HepG2 (cell line): ENCODE results near the gene SYS1. TPM values are rescaled to one million over a fixed set of nuclear protein-coding genes. Genes with fewer than 3 reads are reported as not detected.

Experiments
- ATAC-seq: fragments of 200-7000 bp; cut with Tn5 transposase; 3 replicates; pipeline ENCODE4 v1.9.1; 2020; ENCODE audit warnings: mild to moderate bottlenecking, moderate library complexity
- BruUV-seq: library from RNA; stranded (reverse); fragments of 400-500 nt; replicated peaks from 2 replicates; lab custom pipeline; 2021; lab: Mats Ljungman, UMichigan
- CTCF ChIA-PET: fragments of 300-600 bp; formaldehyde crosslinking; extraction: SDS; loops from one replicate; lab custom pipeline; 2021; ENCODE audit warnings: low total read pairs, inconsistent platforms, low intra/inter-chr PET ratio; lab: Yijun Ruan, JAX
- POLR2A ChIA-PET: fragments of 350-600 bp; sonication (Branson Sonifier 250); formaldehyde crosslinking; loops from one replicate; lab custom pipeline; 2020; ENCODE audit warnings: antibody characterized with exemption, inconsistent platforms; lab: Yijun Ruan, JAX
- DNase-seq: peaks from one replicate; pipeline ENCODE4 v3.0.0-alpha.2; 2015; ENCODE audit warnings: low spot score
- FAIRE-seq: peaks from 3 replicates; lab custom pipeline; 2011; peaks lifted over from hg19 to GRCh38; lab: Jason Lieb, UNC
- H2AFZ ChIP-seq: one replicate; pipeline ENCODE4 v1.6.1; 2011; ENCODE audit warnings: low read length, inconsistent platforms
- H3K27ac ChIP-seq: fragments of 300-600 bp; 3 replicates; pipeline ENCODE4 v1.8.0; 2011; ENCODE audit warnings: mixed run types, mild to moderate bottlenecking, mixed read lengths, low read length, inconsistent platforms; ENCODE audit not compliant: insufficient read depth; ENCODE audit errors: extremely low read length
- H3K27me3 ChIP-seq, 2 experiments: fragments of 200-600 bp in 1 of 2; 2 replicates in 1 of 2; 3 replicates in 1 of 2; pipeline versions ENCODE4 v1.6.0 to v1.8.0; 2011; ENCODE audit warnings: low read length in 2 of 2, mild to moderate bottlenecking in 2 of 2, moderate library complexity in 2 of 2, inconsistent platforms in 1 of 2; ENCODE audit not compliant: insufficient read depth in 2 of 2, control insufficient read depth in 1 of 2
- H3K36me3 ChIP-seq, 2 experiments: fragments of 200-600 bp in 1 of 2; replicated peaks in 1 of 2; 2 replicates in 1 of 2; 3 replicates in 1 of 2; pipeline versions ENCODE4 v1.5.1 to v1.8.0; 2011; ENCODE audit warnings: low read length in 2 of 2, inconsistent platforms in 1 of 2; ENCODE audit not compliant: insufficient read depth in 2 of 2, control insufficient read depth in 1 of 2
- H3K4me1 ChIP-seq: 2 replicates; pipeline ENCODE4 v1.5.1; 2012; ENCODE audit warnings: low read length, inconsistent platforms; ENCODE audit not compliant: insufficient read depth
- H3K4me2 ChIP-seq: 2 replicates; pipeline ENCODE4 v1.6.0; 2011; ENCODE audit warnings: low read depth, low read length, inconsistent platforms
- H3K4me3 ChIP-seq, 3 experiments: fragments of 200-600 bp in 1 of 3; sonication (generic), shearing (Covaris generic) in 1 of 3; replicated peaks in 1 of 3; 2 replicates each; pipeline ENCODE4 v1.5.1; 2011 to 2016; ENCODE audit warnings: low read length in 3 of 3, inconsistent platforms in 2 of 3, low read depth in 2 of 3, mild to moderate bottlenecking in 2 of 3, control low read depth in 1 of 3, mixed read lengths in 1 of 3; ENCODE audit not compliant: insufficient read depth in 1 of 3
- H3K79me2 ChIP-seq: one replicate; pipeline ENCODE4 v1.6.1; 2011; ENCODE audit warnings: low read length, inconsistent platforms; ENCODE audit not compliant: insufficient read depth
- H3K9ac ChIP-seq: 2 replicates; pipeline ENCODE4 v1.6.0; 2011; ENCODE audit warnings: mild to moderate bottlenecking, low read depth, low read length, inconsistent platforms; ENCODE audit not compliant: insufficient read depth
- H3K9me3 ChIP-seq: 2 replicates; pipeline ENCODE4 v1.5.1; 2012; ENCODE audit warnings: mild to moderate bottlenecking, low read length
- H4K20me1 ChIP-seq: 2 replicates; pipeline ENCODE4 v1.6.0; 2011; ENCODE audit warnings: inconsistent platforms, mild to moderate bottlenecking, low read length, moderate library complexity; ENCODE audit not compliant: insufficient read depth
- ZC3H4 ChIP-seq: sonication (generic); formaldehyde crosslinking; IDR thresholded peaks from 2 replicates; pipeline ENCODE4 v1.4.0; 2020; ENCODE audit warnings: missing genetic modification reagents, borderline replicate concordance
- ZNF614 ChIP-seq: IDR thresholded peaks from 2 replicates; pipeline ENCODE4 v1.6.1; 2018; ENCODE audit warnings: missing biosample characterization, missing genetic modification reagents, inconsistent platforms, borderline replicate concordance
- ZNF792 ChIP-seq: IDR thresholded peaks from 2 replicates; pipeline ENCODE4 v1.6.1; 2016
- WGBS: methylation state at CpG from one replicate; pipeline ENCODE4 v1.1.6; 2017; ENCODE audit warnings: low lambda C conversion rate; 5-methylcytosine and 5-hydroxymethylcytosine counted together
- in situ Hi-C: cut with HindIII; loops from 2 replicates; pipeline ENCODE4 v1.10.0; 2017; ENCODE audit warnings: low pct_unique_long_range_greater_than_20kb; ENCODE audit not compliant: extremely low pct_ligation_motif_present
- intact Hi-C: fragments of 100-400 bp; cut with micrococcal nuclease; formaldehyde crosslinking; loops from one replicate; pipeline ENCODE4 v1.10.0; 2022; ENCODE audit not compliant: unreplicated experiment
- polyA plus RNA-seq, 8 experiments: library from polyadenylated mRNA; depleted of rRNA in 3 of 8; stranded (reverse) in 7 of 8; unstranded in 1 of 8; fragments of >200 nt; fragmentation: Illumina TruSeq in 4 of 8; extraction: Trizol in 4 of 8; gene quantifications; 2 replicates each; pipeline versions ENCODE4 v1.2.1 to v1.2.3, GENCODE V29; 2011 to 2016; ENCODE audit warnings: low read depth in 4 of 8, missing spikeins in 1 of 8, mixed read lengths in 1 of 8; ENCODE audit not compliant: insufficient read depth in 1 of 8
- total RNA-seq, 5 experiments: library from RNA; depleted of rRNA; stranded (reverse); fragments of >200 nt; fragmentation: Illumina TruSeq; extraction: Trizol; gene quantifications; 2 replicates each; pipeline ENCODE4 v1.2.3, GENCODE V29; 2016; ENCODE audit warnings: low read depth in 1 of 5
- TF ChIP-seq, protein P1 (sequence below): sonication (generic); formaldehyde crosslinking; IDR thresholded peaks from 2 replicates; pipeline ENCODE4 v1.4.0; 2020; ENCODE audit warnings: missing genetic modification reagents
- TF ChIP-seq, protein P2 (sequence below): sonication (generic); formaldehyde crosslinking; IDR thresholded peaks from 2 replicates; pipeline ENCODE4 v1.4.0; 2020; ENCODE audit warnings: low read depth, missing genetic modification reagents
- TF ChIP-seq, protein P3 (sequence below): sonication (generic); formaldehyde crosslinking; IDR thresholded peaks from 2 replicates; pipeline ENCODE4 v1.5.0; 2020; ENCODE audit warnings: mild to moderate bottlenecking, missing genetic modification reagents, moderate library complexity

The SYS1 gene
- total and polyA plus RNA-seq, 2 of the 13 experiments (the other 11 are each of a cell fraction or from before 2014, with no cell fraction given) = 38.3 to 65.6 TPM

GRCh38 chr20:45391559-45391958 is 28.6 kb downstream of the SYS1 start:
- no peaks in the 10 kb centered on the region for H3K9me3 ChIP-seq
- H4K20me1 ChIP-seq = no peaks in the 10 kb centered on the region
- CTCF ChIA-PET = no interaction called here
- WGBS = 22% methylated on average over 2 of the region's 2 CpGs
- no peak overlapping the region for H2AFZ ChIP-seq
- no peak overlapping the region for H3K27ac ChIP-seq
- TF ChIP-seq ZNF792 (CRISPR knock-in tag) = no peak
- TF ChIP-seq, protein P1, sequence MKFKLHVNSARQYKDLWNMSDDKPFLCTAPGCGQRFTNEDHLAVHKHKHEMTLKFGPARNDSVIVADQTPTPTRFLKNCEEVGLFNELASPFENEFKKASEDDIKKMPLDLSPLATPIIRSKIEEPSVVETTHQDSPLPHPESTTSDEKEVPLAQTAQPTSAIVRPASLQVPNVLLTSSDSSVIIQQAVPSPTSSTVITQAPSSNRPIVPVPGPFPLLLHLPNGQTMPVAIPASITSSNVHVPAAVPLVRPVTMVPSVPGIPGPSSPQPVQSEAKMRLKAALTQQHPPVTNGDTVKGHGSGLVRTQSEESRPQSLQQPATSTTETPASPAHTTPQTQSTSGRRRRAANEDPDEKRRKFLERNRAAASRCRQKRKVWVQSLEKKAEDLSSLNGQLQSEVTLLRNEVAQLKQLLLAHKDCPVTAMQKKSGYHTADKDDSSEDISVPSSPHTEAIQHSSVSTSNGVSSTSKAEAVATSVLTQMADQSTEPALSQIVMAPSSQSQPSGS (CRISPR knock-in tag) = no peak
- POLR2A ChIA-PET = interaction anchor here (1.7 kb wide), 1 partner anchor 24 kb away, joined by 3 read pairs; the partner anchor contains the start of gene PIGT
- H3K4me3 ChIP-seq = no peak overlapping the region
- intact Hi-C loops = loop anchor here (5.0 kb wide), 1 partner anchor 46 kb away; no protein-coding TSS in a partner anchor
- BruUV-seq = no TSS peak
- H3K4me1 ChIP-seq = no peaks in the 10 kb centered on the region
- FAIRE-seq (no peak), DNase-seq (no peak), ATAC-seq (no peak)
- H3K9ac ChIP-seq = no peak overlapping the region
- no peaks in the 10 kb centered on the region for H3K79me2 ChIP-seq
- no peak overlapping the region for H3K4me2 ChIP-seq
- no peaks in the 10 kb centered on the region for H3K27me3 ChIP-seq
- in situ Hi-C loops = no loop called here
- no peaks in the 10 kb centered on the region for H3K36me3 ChIP-seq

DNA sequence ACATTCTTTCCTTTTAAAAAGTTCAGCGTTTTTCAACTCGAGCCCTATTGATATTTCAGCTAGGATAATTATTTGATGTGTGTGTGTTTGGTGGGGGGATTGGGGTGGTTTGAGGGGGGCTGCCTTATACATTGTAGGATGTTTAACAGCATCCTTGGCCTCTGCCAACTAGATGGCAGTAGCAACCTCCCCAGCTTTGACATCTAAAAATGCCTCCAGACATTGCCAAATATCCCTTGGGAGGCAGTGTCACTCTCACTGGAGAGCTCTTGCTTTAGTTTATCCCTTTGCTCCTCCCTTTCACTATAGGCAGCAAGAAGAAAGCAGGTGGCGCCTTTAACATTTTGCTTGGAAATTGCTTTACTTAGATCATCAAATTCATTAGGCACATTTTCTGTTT is 29.8 kb downstream of the SYS1 start:
- Histone ChIP-seq H4K20me1 (no peaks in the 10 kb centered on the region), H3K9ac (no peak overlapping the region), H3K27ac (no peak overlapping the region), H3K27me3 (no peaks in the 10 kb centered on the region), H3K4me1 (no peaks in the 10 kb centered on the region), H3K4me2 (no peak overlapping the region), H3K79me2 (no peaks in the 10 kb centered on the region), H3K9me3 (no peaks in the 10 kb centered on the region), H3K36me3 (no peaks in the 10 kb centered on the region), H2AFZ (no peak overlapping the region), H3K4me3 (no peak overlapping the region)
- TF ChIP-seq, protein P2, sequence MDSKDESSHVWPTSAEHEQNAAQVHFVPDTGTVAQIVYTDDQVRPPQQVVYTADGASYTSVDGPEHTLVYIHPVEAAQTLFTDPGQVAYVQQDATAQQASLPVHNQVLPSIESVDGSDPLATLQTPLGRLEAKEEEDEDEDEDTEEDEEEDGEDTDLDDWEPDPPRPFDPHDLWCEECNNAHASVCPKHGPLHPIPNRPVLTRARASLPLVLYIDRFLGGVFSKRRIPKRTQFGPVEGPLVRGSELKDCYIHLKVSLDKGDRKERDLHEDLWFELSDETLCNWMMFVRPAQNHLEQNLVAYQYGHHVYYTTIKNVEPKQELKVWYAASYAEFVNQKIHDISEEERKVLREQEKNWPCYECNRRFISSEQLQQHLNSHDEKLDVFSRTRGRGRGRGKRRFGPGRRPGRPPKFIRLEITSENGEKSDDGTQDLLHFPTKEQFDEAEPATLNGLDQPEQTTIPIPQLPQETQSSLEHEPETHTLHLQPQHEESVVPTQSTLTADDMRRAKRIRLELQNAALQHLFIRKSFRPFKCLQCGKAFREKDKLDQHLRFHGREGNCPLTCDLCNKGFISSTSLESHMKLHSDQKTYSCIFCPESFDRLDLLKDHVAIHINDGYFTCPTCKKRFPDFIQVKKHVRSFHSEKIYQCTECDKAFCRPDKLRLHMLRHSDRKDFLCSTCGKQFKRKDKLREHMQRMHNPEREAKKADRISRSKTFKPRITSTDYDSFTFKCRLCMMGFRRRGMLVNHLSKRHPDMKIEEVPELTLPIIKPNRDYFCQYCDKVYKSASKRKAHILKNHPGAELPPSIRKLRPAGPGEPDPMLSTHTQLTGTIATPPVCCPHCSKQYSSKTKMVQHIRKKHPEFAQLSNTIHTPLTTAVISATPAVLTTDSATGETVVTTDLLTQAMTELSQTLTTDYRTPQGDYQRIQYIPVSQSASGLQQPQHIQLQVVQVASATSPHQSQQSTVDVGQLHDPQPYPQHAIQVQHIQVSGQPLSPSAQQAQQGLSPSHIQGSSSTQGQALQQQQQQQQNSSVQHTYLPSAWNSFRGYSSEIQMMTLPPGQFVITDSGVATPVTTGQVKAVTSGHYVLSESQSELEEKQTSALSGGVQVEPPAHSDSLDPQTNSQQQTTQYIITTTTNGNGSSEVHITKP (CRISPR knock-in tag) = no peak
- TF ChIP-seq, protein P3, sequence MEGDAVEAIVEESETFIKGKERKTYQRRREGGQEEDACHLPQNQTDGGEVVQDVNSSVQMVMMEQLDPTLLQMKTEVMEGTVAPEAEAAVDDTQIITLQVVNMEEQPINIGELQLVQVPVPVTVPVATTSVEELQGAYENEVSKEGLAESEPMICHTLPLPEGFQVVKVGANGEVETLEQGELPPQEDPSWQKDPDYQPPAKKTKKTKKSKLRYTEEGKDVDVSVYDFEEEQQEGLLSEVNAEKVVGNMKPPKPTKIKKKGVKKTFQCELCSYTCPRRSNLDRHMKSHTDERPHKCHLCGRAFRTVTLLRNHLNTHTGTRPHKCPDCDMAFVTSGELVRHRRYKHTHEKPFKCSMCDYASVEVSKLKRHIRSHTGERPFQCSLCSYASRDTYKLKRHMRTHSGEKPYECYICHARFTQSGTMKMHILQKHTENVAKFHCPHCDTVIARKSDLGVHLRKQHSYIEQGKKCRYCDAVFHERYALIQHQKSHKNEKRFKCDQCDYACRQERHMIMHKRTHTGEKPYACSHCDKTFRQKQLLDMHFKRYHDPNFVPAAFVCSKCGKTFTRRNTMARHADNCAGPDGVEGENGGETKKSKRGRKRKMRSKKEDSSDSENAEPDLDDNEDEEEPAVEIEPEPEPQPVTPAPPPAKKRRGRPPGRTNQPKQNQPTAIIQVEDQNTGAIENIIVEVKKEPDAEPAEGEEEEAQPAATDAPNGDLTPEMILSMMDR (CRISPR knock-in tag) = peak; percentile 22
- TF ChIP-seq ZNF614 (CRISPR knock-in tag) (no peak), ZC3H4 (CRISPR knock-in tag) (no peak)
- BruUV-seq = no TSS peak
- intact Hi-C loops (loop anchor here (5.0 kb wide), 1 partner anchor 45 kb away; no protein-coding TSS in a partner anchor), in situ Hi-C loops (no loop called here)
- WGBS = 32% methylated on average over 3 of the region's 3 CpGs
- no peak for ATAC-seq
- POLR2A ChIA-PET = no interaction called here
- DNase-seq = no peak
- FAIRE-seq = no peak
- CTCF ChIA-PET = no interaction called here
